GM10248 (cell line): ENCODE measurements around the gene ZNF24.

Source experiments
- CTCF ChIA-PET: fragments of 300-600 bp; sonication (Branson Sonifier 250); formaldehyde crosslinking; extraction: SDS; loops from one replicate; lab custom pipeline; 2021; ENCODE audit warnings: antibody characterized with exemption; lab: Yijun Ruan, JAX
- POLR2A ChIA-PET: fragments of 350-650 bp; sonication (Branson Sonifier 250); formaldehyde crosslinking; extraction: SDS; loops from one replicate; lab custom pipeline; 2020; ENCODE audit warnings: antibody characterized with exemption; lab: Yijun Ruan, JAX
- DNase-seq: peaks from one replicate; pipeline ENCODE4 v3.0.0; 2012; ENCODE audit errors: extremely low spot score
- TF ChIP-seq, protein P1 (sequence below): IDR thresholded peaks from 2 replicates; pipeline ENCODE4 v1.5.1; 2012; ENCODE audit warnings: mild to moderate bottlenecking, low read depth; ENCODE audit errors: extremely low read depth, missing control alignments, control extremely low read depth

ZNF24 gene

DNA sequence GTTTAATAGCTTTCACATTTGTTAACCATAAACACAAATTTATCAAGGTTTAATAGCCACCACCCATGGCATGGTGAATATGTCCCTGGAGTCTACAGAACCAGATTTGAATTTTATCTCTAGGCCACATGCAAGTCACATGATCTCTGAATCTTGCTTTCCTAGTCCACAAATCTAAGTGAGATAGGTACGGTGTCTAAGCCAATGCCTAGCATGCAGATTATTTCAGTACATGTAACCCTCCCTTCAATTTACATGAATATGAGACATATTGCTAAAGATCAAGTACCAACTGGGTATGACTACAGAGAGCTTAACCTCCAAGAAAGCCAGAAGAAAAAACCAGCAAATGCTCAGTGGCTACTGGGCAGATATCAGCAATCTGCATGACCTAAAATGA lies 10.0 kb downstream of the ZNF24 start:
- TF ChIP-seq, protein P1, sequence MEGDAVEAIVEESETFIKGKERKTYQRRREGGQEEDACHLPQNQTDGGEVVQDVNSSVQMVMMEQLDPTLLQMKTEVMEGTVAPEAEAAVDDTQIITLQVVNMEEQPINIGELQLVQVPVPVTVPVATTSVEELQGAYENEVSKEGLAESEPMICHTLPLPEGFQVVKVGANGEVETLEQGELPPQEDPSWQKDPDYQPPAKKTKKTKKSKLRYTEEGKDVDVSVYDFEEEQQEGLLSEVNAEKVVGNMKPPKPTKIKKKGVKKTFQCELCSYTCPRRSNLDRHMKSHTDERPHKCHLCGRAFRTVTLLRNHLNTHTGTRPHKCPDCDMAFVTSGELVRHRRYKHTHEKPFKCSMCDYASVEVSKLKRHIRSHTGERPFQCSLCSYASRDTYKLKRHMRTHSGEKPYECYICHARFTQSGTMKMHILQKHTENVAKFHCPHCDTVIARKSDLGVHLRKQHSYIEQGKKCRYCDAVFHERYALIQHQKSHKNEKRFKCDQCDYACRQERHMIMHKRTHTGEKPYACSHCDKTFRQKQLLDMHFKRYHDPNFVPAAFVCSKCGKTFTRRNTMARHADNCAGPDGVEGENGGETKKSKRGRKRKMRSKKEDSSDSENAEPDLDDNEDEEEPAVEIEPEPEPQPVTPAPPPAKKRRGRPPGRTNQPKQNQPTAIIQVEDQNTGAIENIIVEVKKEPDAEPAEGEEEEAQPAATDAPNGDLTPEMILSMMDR: no peak
- ChIA-PET POLR2A (interaction anchor here (0.6 kb wide), 1 partner anchor 44 kb away, joined by 3 read pairs; the partner anchor contains the start of gene ZSCAN30), CTCF (interaction anchor here (1.2 to 1.8 kb wide), 4 partner anchors 11 to 307 kb away, joined by 3 to 5 read pairs (median 4); no protein-coding TSS in a partner anchor)
- no peak for DNase-seq

DNA sequence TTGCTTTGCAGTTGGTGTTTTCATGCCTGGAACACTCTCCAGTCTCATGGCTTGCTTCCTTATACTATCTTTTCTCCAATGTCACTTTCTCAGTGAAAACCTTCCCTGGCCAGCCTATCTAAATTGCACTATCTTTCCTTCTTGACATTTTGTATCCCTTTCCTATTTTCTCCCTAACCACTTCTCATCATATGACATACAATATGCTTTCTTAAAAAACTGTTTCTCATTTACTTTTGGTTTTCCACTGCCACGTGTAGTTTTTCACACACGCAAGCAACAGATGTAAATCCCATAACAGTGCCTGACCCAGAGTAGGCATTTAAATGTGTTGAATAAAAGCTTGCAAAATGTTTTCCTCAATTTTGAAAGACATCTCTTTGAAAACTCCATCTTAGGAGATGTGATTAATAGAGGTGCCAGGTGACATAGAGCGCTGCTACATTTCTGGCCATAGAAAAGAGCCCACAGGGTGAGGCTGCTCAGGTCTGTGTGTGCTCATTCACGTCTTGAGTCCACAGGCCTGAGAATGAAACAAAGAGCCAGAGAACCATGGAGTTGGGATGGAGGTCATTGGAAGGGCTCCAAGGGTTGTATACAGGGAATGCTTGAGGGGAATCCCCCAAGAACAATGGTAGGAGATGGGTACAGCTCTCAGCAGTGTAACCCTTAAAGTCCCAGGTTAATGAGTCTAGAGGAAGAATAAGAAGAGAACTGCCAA lies 12.7 kb downstream of the ZNF24 start:
- no peak for DNase-seq
- TF ChIP-seq, protein P1: no peak
- ChIA-PET CTCF (interaction anchor here (1.0 to 1.1 kb wide), 2 partner anchors 10 to 15 kb away, joined by 3 read pairs; no protein-coding TSS in a partner anchor), POLR2A (no interaction called here)

DNA sequence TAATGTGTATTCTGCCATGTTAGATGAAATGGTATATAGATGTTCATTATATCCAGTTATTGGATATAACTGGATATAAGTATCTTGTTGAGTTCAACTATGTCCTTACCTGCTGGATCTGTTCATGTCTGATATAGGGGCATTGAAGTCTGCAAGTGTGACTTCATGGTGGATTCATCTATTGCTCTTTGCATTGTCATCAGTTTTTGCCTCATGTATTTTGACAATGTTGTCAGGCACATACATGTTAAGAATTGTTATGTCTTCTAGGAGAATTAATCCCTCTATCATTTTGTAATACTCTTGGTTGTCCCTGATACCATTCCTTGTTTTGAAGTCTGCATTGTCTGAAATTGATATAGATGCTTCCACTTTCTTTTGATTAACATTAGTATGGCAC lies 15.4 kb downstream of the ZNF24 start:
- TF ChIP-seq, protein P1: no peak
- ChIA-PET POLR2A (no interaction called here), CTCF (no interaction called here)
- no peak for DNase-seq

DNA sequence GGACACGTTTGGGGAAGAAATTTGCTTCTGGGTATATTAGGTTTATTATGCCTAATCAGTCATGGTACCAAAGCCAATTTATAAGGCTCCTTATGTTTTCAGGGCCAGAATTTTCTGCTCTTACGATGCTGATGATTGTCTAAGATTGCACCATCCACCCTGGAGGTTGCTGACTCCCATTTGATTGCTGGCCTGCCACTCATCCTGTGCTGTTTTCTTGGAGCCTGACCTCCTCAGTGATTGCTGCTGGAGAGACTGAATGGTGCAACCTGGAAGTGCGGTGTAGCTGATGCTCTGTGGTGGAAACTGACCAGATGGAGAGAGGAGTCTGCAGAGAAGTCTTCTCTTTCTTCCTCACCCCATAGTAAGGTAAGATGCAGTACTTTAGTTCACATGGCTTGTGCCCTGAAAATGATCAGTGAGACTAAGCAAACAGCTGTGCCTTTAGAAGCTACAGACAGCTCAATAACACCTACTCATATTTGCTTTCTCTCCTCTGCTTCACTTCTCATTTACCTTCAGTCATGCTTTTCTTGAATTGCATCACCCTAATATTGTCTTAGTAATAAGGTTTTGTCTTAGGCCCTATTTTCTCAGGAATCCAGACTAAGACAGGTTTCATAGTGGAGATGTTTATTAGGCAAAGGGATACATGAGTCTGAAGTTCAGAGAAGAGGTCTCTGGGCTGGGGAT lies 17.4 kb downstream of the ZNF24 start:
- ChIA-PET CTCF (no interaction called here), POLR2A (no interaction called here)
- no peak for DNase-seq
- TF ChIP-seq, protein P1: no peak

DNA sequence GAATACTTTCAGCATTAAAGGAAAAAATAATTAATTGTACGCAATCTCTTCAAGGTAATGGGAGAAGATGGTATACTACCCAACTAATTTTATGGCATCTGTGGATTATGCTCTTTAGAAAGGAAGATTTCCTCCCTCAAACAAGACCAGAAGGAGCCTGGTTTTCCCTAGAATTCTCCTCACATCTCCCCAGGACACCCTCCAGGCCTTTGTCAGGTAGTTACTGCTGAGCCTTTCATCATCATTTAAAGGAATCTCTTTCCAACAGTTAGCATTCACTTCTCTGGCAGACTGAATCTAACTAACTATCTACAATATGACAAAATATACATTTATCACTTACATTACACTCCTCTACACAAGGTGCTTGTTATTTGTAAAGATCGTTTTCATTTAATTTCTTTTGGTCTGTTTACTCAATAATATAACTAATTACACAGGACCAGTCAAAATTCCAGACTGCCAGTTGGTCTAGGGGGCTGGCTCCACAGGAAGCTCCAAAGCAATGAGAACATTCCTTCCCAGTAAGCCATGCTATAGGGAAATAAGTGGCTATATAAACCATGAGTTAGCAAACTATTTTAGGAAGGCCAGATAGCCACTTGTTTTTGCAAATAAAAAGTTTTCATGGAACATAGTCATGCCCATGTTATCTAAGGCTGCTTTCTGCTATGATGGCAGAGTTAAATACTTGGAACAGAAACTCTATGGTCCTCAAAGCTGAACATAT lies 19.1 kb downstream of the ZNF24 start:
- CTCF ChIA-PET: no interaction called here
- POLR2A ChIA-PET: no interaction called here
- DNase-seq: no peak
- TF ChIP-seq, protein P1: no peak
